ENCODE results near the gene WWOX.

The WWOX gene

DNA sequence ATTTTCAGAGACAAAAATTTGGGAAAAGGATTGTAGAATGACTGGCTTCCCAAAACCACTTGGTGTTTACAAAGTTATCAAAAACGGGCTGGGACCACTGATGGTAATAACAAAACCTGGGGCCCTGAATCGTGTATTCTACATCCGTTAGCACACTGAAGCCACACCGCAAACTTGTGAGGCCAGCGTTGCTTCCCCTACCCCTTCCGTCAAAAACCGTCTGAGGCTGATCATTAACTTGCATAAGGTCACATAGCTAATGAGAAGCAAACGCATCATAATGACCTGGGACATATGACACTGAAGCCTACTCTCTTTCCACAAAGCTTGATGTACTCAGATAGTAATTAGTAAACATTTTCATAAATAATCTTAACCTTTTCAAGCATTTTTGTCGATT lies 796.8 kb downstream of the WWOX start:
- DNase-seq: no peak

GRCh38 chr16:78897299-78897698 lies 797.8 kb downstream of the WWOX start:
- DNase-seq: no peak

DNA sequence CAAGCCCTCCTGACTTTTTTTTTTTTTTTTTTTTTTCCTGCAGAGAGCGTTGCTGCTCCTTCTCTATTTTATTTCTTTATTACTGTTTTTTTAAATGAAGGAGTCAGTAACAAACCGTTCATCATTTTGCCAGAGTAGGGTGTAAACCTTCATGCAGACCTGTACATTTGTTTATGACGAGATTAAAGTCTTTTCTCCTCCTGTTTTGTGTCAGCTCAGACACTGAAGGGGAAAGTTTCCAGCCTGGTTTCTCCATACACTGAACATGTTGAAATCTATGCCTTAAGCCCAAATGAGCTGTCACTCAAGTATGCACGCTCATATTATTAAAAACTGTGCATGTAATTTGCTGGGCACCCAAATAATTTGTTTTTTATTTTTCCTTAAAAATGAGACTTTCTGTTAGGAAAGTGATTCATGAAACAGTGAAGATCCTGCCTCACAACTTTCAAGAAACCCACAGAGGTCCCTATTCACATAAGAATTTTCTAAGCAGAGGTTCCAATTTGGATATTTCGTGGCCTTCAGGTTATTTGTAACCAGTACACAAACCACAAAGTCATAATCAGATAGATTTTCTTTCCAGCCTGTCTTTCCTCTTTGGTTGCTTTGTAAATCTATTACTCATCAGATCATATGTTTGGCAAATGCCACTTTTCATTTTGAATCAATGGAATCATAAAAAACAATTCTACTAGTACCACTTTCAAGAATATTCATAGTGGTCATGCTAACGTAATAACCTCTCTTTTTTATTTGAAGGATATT lies 800.8 kb downstream of the WWOX start:
- DNase-seq: no peak

DNA sequence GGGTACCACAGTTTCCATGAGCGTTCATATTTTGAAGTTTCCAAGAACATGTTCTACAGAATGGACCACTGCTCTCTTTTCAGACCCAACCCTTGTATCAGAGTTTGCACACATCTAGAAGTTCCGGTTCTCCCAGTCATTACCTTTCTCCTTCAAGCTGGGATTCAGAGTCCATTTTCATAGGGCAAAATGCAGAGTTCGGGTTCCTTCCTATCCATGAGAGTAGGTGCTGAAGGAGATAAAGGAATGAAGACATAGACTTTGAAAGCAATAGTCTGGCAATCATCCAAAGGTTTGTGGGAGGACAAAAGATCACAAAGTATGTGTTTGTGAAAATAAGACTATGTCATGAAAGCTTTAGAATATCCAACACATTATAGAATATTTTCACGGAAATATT lies 801.5 kb downstream of the WWOX start:
- no peak for DNase-seq

- no peak for DNase-seq
These were observed 802.9 kb downstream of the WWOX start for GRCh38 chr16:78902321-78902720.

GRCh38 chr16:78903237-78903636 lies 803.8 kb downstream of the WWOX start:
- no peak for DNase-seq

- no peak for DNase-seq
These were observed 804.4 kb downstream of the WWOX start for GRCh38 chr16:78903843-78904242.

DNA sequence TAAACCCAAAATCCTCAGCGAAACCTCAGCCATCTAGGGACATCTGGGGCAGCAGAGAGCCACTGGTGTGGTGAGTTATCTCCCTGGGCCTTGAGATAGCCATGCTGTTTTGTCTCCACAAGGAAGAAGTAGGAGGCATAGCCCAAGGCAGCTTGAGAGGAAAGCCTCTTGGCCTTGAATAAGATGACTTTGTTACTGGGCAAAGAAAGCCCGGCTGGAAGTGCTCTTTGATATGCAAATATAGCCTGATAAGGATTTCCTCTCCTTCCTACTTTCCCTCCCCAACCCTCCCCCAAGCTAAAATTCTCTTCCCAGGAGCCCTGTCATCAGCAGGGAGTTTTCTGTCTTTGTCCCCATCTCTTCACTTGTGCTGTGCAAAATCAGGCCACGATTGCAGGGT lies 806.7 kb downstream of the WWOX start:
- DNase-seq: no peak

DNA sequence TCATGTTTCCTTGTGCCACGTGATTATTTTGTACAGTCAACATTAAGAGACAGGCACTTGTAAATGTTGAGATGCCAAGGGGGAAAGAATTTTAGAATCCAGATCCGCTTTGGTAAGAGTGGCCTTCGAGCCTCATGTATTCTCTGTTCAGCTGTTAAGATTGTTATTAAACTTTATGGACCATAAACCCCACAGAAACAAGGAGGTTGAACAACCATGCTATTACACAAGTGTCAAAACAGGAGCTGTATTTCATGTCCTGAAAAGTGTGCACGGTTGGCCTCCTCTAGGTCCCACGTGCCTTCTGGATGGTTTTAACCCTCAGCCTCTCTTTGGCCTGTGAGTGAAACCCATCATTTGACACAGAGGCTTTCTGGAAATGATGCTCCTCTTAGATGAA lies 809.8 kb downstream of the WWOX start:
- no peak for DNase-seq

- no peak for DNase-seq
These were observed 816.4 kb downstream of the WWOX start for GRCh38 chr16:78915811-78916345.

GRCh38 chr16:78916928-78917545 lies 817.6 kb downstream of the WWOX start:
- DNase-seq: no peak

GRCh38 chr16:78918805-78919305 lies 819.4 kb downstream of the WWOX start:
- DNase-seq: no peak

DNA sequence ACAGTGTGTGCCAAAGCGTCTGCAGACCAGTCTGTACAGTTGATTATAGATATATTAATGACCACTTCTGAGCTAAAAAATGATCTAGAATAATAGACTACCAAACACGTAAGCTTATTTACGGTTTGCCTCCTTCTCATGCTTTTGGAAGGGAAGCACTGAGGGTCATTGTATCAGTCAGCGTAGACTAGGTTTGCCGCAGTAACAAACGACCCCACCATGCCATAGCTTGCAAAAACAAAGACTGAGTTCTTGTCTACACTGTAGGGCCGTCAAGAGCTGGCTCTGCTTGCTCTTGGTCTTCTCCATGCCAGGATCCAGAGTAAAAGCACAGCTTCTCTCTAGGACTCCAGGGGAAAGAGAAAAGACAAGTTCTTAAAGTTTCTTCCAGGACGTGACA lies 820.4 kb downstream of the WWOX start:
- DNase-seq: no peak

GRCh38 chr16:78920621-78921020 lies 821.2 kb downstream of the WWOX start:
- DNase-seq: no peak

- DNase-seq: peak; percentile 9
These were observed 825.8 kb downstream of the WWOX start for GRCh38 chr16:78925083-78925767.

DNA sequence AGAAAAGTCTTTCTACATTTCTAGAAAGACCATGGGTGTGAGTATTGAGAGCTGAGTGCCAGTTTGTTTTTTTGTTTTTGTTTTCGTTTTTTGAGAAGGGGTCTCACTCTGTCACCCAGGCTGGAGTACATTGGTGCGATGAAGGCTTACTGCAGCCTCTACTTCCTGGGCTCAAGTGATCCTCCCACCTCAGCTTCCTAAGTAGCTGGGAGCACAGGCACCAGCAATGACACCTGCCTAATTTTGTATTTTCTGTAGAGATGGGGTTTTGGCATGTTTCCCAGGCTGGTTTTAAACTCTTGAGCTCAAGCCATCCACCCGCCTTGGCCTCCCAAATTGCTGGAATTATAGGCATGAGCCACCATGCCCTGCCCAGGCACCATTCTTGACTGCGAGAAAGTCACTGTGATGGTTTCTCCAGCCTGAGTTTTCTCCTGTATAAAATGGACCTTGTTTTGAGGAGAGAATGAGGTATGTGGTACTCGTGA lies 827.3 kb downstream of the WWOX start:
- DNase-seq: no peak

GRCh38 chr16:78927766-78928165 lies 828.3 kb downstream of the WWOX start:
- DNase-seq: no peak

- no peak for DNase-seq
These were observed 830.4 kb downstream of the WWOX start for GRCh38 chr16:78929841-78930240.

GRCh38 chr16:78930561-78930960 lies 831.1 kb downstream of the WWOX start:
- no peak for DNase-seq

GRCh38 chr16:78931267-78931666 lies 831.8 kb downstream of the WWOX start:
- DNase-seq: no peak

DNA sequence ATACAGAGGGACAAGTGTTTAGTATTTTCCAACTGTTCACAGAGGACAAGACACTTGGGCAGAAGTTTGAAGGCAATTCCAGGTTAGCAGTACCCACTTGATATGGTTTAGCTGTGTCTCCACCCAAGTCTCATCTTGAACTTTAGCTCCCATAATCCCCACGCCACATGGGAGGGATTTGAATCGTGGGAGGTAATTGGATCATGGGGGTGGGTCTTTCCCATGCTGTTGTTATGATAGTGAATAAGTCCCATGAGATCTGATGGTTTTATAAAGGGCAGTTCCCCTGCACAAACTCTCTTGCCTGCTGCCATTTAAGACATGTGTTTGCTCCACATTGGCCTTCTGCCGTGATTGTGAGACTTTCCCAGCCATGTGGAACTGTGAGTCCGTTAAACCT lies 832.2 kb downstream of the WWOX start:
- DNase-seq: no peak

GRCh38 chr16:78932355-78932943 lies 833.0 kb downstream of the WWOX start:
- no peak for DNase-seq

- no peak for DNase-seq
These were observed 836.6 kb downstream of the WWOX start for GRCh38 chr16:78936060-78936459.

Data from NCI-H526 treated with DMSO at 0.1 percent for 48 hours (cell line).